Adrenal gland (tissue), 19 donors: ENCODE results near the gene FAM114A1. TPM values are rescaled to one million over a fixed set of nuclear protein-coding genes. Genes with fewer than 3 reads are reported as not detected.

Experiments
- DNase-seq, 7 donors: peaks; one replicate each; pipeline ENCODE4 v3.0.0-alpha.2; 2019 to 2020
- H3K27ac ChIP-seq, 5 donors: fragments of 200-600 bp; sonication (generic) in 4 of 5; 1 replicate in 3 of 5; 2 replicates in 2 of 5; pipeline versions ENCODE4 v1.5.1 to v1.8.0; 2016 to 2020; ENCODE audit warnings: mild to moderate bottlenecking in 1 of 5
- H3K27me3 ChIP-seq: fragments of 200-600 bp; 2 replicates; pipeline ENCODE4 v1.8.0; 2021
- H3K36me3 ChIP-seq, 2 donors: fragments of 200-600 bp; replicated peaks in 1 of 2; 1 replicate in 1 of 2; 2 replicates in 1 of 2; pipeline versions ENCODE4 v1.5.1 to v1.8.0; 2018 to 2022
- H3K4me1 ChIP-seq, 2 donors: fragments of 200-600 bp; replicated peaks in 1 of 2; 1 replicate in 1 of 2; 2 replicates in 1 of 2; pipeline versions ENCODE4 v1.5.1 to v1.8.0; 2018 to 2021
- H3K4me3 ChIP-seq, 4 donors: fragments of 200-600 bp; sonication (generic) in 3 of 4; one replicate each; pipeline ENCODE4 v1.5.1; 2016 to 2018
- H3K9me3 ChIP-seq, 3 donors: fragments of 200-600 bp; sonication (generic) in 1 of 3; replicated peaks in 1 of 3; 1 replicate in 2 of 3; 2 replicates in 1 of 3; pipeline versions ENCODE4 v1.5.1 to v1.8.0; 2016 to 2021
- CTCF ChIP-seq, 6 experiments: fragments of 450-650 bp in 4 of 6; fragments of 200-600 bp in 2 of 6; sonication (generic) in 1 of 6; IDR thresholded peaks; 1 replicate in 5 of 6; 2 replicates in 1 of 6; pipeline versions ENCODE4 v1.5.1 to v1.8.0; 2016 to 2021; ENCODE audit warnings: antibody characterized with exemption in 6 of 6, mild to moderate bottlenecking in 2 of 6, moderate library complexity in 1 of 6
- POLR2A ChIP-seq, 2 donors: fragments of 450-650 bp; IDR thresholded peaks; one replicate each; pipeline ENCODE4 v1.6.1; 2017; ENCODE audit warnings: antibody characterized with exemption in 2 of 2, mild to moderate bottlenecking in 2 of 2, moderate library complexity in 1 of 2
- WGBS, 4 donors: extraction: QIAGEN DNeasy Blood & Tissue Kit in 2 of 4; methylation state at CpG; one replicate each; pipeline versions ENCODE4 v1.1.5 to v1.1.7; 2013 to 2017; 5-methylcytosine and 5-hydroxymethylcytosine counted together
- intact Hi-C, 2 donors: fragments of 100-400 bp; cut with DNase I; formaldehyde crosslinking; loops; one replicate each; pipeline versions ENCODE4 v1.14.1 to v1.15.0; 2022 to 2023
- long read RNA-seq, 10 donors: library from polyadenylated mRNA in 3 of 10; unstranded in 2 of 10; stranded (forward) in 1 of 10; transcript quantifications; one replicate each; pipeline ENCODE4 v2.0.0 and lab custom pipeline, GENCODE V29; 2021 to 2026
- polyA plus RNA-seq, 3 donors: library from polyadenylated mRNA; stranded (reverse); fragments of 200-250 nt in 2 of 3; fragments of 350-450 nt in 1 of 3; fragmentation: Illumina TruSeq in 1 of 3; extraction: RNeasy Lipid Tissue Mini Kit (QIAGEN cat#74804) in 1 of 3; gene quantifications; one replicate each; pipeline ENCODE4 v1.2.3, GENCODE V29; 2013 to 2014
- total RNA-seq, 9 donors: library from RNA; depleted of rRNA in 4 of 9; stranded (reverse); fragments of >200 nt in 4 of 9; fragments of 120-200 nt in 1 of 9; fragmentation: NEBNext Ultra II Directional in 1 of 9; extraction: Animal tissue kit (Norgen Biotek cat#: 25700) in 1 of 9; gene quantifications; one replicate each; pipeline versions ENCODE4 v1.1.0 to v1.2.4, GENCODE V29; 2013 to 2023
- donor health status: healthy with polysubstance abuse.
- donor health status: Bipolar disorder and iron deficiency.
- donor health status: DM: yes; HTN: yes; CAD: no.
- donor health status: DM: no; HTN: no; CAD: no.
- donor health status: DM: no; HTN: no; CAD: no.
- donor health status: DM: yes; HTN: yes; CAD: no.

Gene FAM114A1
- total RNA-seq (100 to 1,000 TPM; 115 to 335 (median 191) TPM), polyA plus RNA-seq (100 to 1,000 TPM in 1 of 3 donors, 10 to 100 TPM in 2; 29.3 to 212 (median 29.4) TPM)
- long read RNA-seq, donor 1, partial matches to known transcripts, result 0 of 3 reads
- long read RNA-seq, donor 1, other reads (novel, unspliced or antisense), result 0 of 3 reads
- long read RNA-seq, donor 2, partial matches to known transcripts, result 0 of 2 reads
- long read RNA-seq, donor 2, other reads (novel, unspliced or antisense), result 0 of 2 reads
- long read RNA-seq, donor 3, full-length matches to known transcripts, result 3 of 9 reads
- long read RNA-seq, donor 3, partial matches to known transcripts, result 0 of 9 reads
- long read RNA-seq, donor 3, other reads (novel, unspliced or antisense), result 6 of 9 reads
- long read RNA-seq, donor 4, full-length matches to known transcripts, result 4 of 59 reads
- long read RNA-seq, donor 4, partial matches to known transcripts, result 15 of 59 reads
- long read RNA-seq, donor 4, other reads (novel, unspliced or antisense), result 40 of 59 reads
- long read RNA-seq, donor 5, full-length matches to known transcripts, result 8 of 89 reads
- long read RNA-seq, donor 5, partial matches to known transcripts, result 30 of 89 reads
- long read RNA-seq, donor 5, other reads (novel, unspliced or antisense), result 51 of 89 reads
- long read RNA-seq, donor 6, partial matches to known transcripts, result 17 of 41 reads
- long read RNA-seq, donor 6, other reads (novel, unspliced or antisense), result 24 of 41 reads
- long read RNA-seq, donor 7, full-length matches to known transcripts, result 3 of 15 reads
- long read RNA-seq, donor 7, partial matches to known transcripts, result 12 of 15 reads
- long read RNA-seq, donor 7, other reads (novel, unspliced or antisense), result 0 of 15 reads
- long read RNA-seq, donor 8, full-length matches to known transcripts, result 7 of 106 reads
- long read RNA-seq, donor 8, partial matches to known transcripts, result 92 of 106 reads
- long read RNA-seq, donor 8, other reads (novel, unspliced or antisense), result 7 of 106 reads
- long read RNA-seq, donor 9, partial matches to known transcripts, result 0 of 4 reads
- long read RNA-seq, donor 9, other reads (novel, unspliced or antisense), result 0 of 4 reads
- long read RNA-seq, donor 10, result 0 reads

DNA sequence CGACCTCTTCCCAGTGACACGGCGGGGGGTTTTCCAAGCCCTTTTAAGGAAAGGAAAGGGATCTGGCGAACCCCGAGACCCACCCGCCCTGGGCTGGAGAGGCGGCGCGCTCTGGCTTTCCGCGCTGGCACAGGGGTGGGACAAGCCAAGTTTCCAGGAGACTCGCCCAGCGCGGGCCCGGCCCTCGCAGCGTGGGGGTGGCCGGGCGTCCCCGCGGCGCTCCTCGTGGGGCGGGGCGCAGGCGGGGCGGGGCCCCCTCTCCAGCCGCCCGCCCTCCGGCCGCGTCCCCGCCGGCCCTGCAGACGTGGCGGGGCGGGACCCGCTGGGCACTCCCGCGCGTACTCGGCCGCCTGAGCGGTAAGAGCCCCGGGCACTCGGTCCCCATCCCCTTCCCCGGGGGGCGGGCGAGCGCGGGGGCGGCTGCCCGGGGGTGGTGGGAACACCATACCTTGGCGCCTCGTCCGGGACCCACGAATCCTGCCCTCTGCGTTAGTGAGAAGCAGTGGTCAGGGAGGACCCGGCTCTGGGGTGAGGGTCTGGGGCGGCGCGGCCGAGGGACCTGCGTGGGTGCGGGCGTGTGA, at the start of gene FAM114A1:
TSS of gene FAM114A1 (plus strand) at position 329 of the 581 bp plus-strand sequence. CDS start 10,273 bp downstream, outside the sequence.
- intact Hi-C loops, result loop anchor here in 1 of 2 donors (10.0 kb wide), 1 partner anchor 103 kb away; no protein-coding TSS in a partner anchor
- WGBS, 4 donors, result 0 to 1% (median 0%) methylated on average over 10 to 66 of the region's 66 CpGs
- DNase-seq, result peak; percentile 81 to 88 (median 85)
- TF ChIP-seq POLR2A (IDR thresholded peaks at IDR 0.05) (peak; percentile 40 to 84), CTCF (IDR thresholded peaks at IDR 0.05) (no peak)
- H3K9me3 ChIP-seq, result no peaks in the 10 kb centered on the region
- no peaks in the 10 kb centered on the region for H3K27me3 ChIP-seq
- peak within 1 kb of the TSS; percentile 60 to 93 (median 86) for H3K4me3 ChIP-seq
- peak within 1 kb of the TSS; percentile 84 to 99 (median 96) for H3K27ac ChIP-seq
- H3K4me1 ChIP-seq, result peaks cover 24 to 47% of the 10 kb centered on the region in 2 donors
- peaks cover 0 to 7% of the 10 kb centered on the region in 2 donors for H3K36me3 ChIP-seq

DNA sequence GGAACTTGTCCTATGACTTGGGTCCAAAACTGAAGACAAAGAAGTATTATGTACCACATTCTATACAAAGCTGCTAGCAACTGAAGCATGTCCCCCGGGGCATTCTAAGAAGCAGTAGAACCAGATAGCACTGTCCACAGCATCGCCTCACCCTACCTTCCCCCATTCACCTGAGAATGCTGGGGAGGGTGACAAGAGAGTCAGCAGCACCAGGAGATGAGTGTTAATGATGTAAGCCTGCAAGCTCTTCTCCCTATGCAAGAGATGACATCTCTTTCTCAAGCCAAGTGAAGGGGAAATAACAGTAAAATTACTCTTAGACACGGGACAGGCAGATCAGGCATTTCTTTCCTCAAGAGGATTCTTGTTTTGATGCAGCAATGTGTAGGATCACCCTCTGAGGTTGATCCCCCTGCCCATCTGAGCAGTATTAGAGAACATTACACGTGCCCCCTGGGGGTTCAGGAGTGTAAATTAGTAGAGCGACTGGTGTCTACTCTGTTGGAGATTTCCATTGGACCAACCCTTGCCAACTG, 49.1 kb upstream of the FAM114A1 start:
- Histone ChIP-seq H3K27me3 (no peaks in the 10 kb centered on the region), H3K4me3 (no peak overlapping the region), H3K27ac (no peak overlapping the region), H3K9me3 (no peaks in the 10 kb centered on the region), H3K4me1 (no peaks in the 10 kb centered on the region), H3K36me3 (no peaks in the 10 kb centered on the region)
- TF ChIP-seq POLR2A (IDR thresholded peaks at IDR 0.05), result no peak
- no peak for TF ChIP-seq CTCF (IDR thresholded peaks at IDR 0.05)
- 76 to 80% (median 78%) methylated on average over 5 of the region's 5 CpGs for WGBS, 4 donors
- intact Hi-C loops, result no loop called here
- no peak for DNase-seq

DNA sequence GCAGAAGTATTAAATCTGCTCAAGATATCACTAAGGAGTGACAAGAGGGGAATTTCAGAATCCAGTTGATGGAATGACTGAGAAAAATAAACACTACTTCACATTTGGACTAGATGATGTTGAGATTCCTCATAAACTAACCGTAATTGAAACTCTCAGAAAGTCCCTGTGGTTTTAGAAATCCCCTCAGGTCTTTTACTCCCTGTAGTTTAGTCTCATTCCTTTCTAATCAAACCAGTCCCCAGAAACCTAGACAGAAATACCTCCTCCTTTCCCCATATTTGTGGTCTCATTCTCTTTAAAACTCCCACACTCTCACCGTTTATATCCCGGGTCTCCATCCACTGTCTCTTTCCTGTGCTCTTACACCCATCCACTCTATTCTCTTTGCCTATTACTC, 48.0 kb upstream of the FAM114A1 start:
- intact Hi-C loops, result no loop called here
- Histone ChIP-seq H3K27me3 (no peaks in the 10 kb centered on the region), H3K27ac (no peak overlapping the region), H3K9me3 (no peaks in the 10 kb centered on the region), H3K4me3 (no peak overlapping the region), H3K36me3 (no peaks in the 10 kb centered on the region), H3K4me1 (no peaks in the 10 kb centered on the region)
- DNase-seq, result no peak
- 80 to 86% (median 84%) methylated on average over 3 of the region's 3 CpGs for WGBS, 4 donors
- TF ChIP-seq CTCF (IDR thresholded peaks at IDR 0.05) (no peak), POLR2A (IDR thresholded peaks at IDR 0.05) (no peak)
